ENCODE results near the gene LDB2.

Gene LDB2

DNA sequence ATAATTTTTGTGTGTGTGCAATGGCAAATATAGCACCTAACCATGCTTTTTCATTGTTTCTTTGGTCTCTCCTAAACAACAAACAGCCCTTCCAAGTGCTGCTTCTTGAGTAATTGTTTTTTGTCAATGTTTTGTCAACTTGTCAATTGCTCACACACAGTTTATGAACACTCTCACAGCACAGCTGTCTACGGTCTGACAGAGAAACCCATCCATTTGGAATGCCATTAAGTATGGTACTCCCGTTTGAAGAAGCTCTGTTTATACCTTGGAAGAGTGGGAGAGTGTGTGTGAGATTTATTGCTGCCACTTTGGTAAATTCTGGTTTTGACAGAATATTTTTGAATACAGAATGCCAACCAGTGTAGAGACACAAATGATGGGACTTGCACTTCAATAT, 254.6 kb downstream of the LDB2 start:
- Histone ChIP-seq H3K4me1 (ENCODE audit: insufficient read depth, low read length, severe bottlenecking) (no peaks in the 10 kb centered on the region), H3K27ac (ENCODE audit: low read depth, low read length, poor library complexity, severe bottlenecking) (no peak overlapping the region), H3K4me3 (ENCODE audit: low read depth, low read length, poor library complexity, severe bottlenecking) (no peak overlapping the region), H3K79me2 (ENCODE audit: insufficient read depth, low read length) (no peaks in the 10 kb centered on the region), H3K9me2 (ENCODE audit: low read depth, low read length) (no peaks in the 10 kb centered on the region), H3K27me3 (ENCODE audit: insufficient read depth, low read length) (no peaks in the 10 kb centered on the region), H3K9me3 (ENCODE audit: low read length) (no peaks in the 10 kb centered on the region), H4K20me1 (ENCODE audit: insufficient read depth, low read length) (no peaks in the 10 kb centered on the region), H3K36me3 (ENCODE audit: insufficient read depth, low read length) (no peaks in the 10 kb centered on the region), H3K9ac (ENCODE audit: low read length) (no peak overlapping the region), H3K4me2 (ENCODE audit: low read length) (no peak overlapping the region), H2AFZ (ENCODE audit: low read length) (no peak overlapping the region), H3F3A (ENCODE audit: insufficient read depth, low read length) (no peaks in the 10 kb centered on the region)
- no peak for TF ChIP-seq EZH2 (IDR thresholded peaks at IDR 0.05; ENCODE audit: borderline replicate concordance, low read length)
- TF ChIP-seq, protein P1, sequence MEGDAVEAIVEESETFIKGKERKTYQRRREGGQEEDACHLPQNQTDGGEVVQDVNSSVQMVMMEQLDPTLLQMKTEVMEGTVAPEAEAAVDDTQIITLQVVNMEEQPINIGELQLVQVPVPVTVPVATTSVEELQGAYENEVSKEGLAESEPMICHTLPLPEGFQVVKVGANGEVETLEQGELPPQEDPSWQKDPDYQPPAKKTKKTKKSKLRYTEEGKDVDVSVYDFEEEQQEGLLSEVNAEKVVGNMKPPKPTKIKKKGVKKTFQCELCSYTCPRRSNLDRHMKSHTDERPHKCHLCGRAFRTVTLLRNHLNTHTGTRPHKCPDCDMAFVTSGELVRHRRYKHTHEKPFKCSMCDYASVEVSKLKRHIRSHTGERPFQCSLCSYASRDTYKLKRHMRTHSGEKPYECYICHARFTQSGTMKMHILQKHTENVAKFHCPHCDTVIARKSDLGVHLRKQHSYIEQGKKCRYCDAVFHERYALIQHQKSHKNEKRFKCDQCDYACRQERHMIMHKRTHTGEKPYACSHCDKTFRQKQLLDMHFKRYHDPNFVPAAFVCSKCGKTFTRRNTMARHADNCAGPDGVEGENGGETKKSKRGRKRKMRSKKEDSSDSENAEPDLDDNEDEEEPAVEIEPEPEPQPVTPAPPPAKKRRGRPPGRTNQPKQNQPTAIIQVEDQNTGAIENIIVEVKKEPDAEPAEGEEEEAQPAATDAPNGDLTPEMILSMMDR (IDR thresholded peaks at IDR 0.05; ENCODE audit: low read length) = no peak

DNA sequence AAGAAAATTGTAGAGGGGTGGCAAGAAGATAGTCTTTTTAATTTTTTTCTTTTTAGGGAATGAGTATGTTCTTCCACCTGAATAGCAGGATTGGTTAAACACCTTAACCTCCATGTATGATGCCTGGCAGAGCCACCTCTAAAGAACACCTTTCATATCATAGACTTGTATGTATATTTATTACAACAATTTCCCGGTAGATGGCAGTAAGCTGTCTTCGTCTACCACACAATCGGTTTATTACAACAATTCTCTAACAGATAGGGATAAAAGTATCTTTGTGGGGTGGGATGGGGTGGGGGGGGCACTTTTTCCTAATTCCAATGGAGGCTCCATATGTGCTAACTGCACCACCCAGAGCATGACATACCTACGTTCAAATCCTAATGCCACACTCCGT, 255.5 kb downstream of the LDB2 start:
- no peaks in the 10 kb centered on the region for H3K4me1 ChIP-seq (ENCODE audit: insufficient read depth, low read length, severe bottlenecking)

DNA sequence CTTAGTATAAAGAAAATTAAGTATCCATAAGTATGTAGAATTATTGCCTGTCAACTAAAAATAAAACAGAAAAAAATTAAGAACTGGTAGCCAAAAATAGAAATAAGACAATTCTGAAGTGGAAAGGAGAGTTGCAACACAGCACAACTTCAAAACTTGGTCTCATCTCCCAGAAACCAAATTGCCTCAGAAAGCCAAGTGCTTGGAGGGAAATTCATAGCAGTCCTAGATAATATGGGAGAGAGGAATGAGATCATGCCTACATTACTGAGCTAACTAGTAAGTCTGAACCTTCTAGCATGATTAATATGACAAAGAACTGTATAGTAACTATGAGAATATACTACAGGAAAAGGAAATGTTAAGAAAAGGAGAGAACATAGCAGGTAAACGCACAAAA, 256.5 kb downstream of the LDB2 start:
- no peaks in the 10 kb centered on the region for H3K4me1 ChIP-seq (ENCODE audit: insufficient read depth, low read length, severe bottlenecking)
- no peaks in the 10 kb centered on the region for H3F3A ChIP-seq (ENCODE audit: insufficient read depth, low read length)
- H3K9me2 ChIP-seq (ENCODE audit: low read depth, low read length) = no peaks in the 10 kb centered on the region
- no peak for TF ChIP-seq EZH2 (IDR thresholded peaks at IDR 0.05; ENCODE audit: borderline replicate concordance, low read length)
- TF ChIP-seq, protein P1 (IDR thresholded peaks at IDR 0.05; ENCODE audit: low read length) = no peak
- H3K27ac ChIP-seq (ENCODE audit: low read depth, low read length, poor library complexity, severe bottlenecking) = no peak overlapping the region
- H3K4me2 ChIP-seq (ENCODE audit: low read length) = no peak overlapping the region
- no peaks in the 10 kb centered on the region for H3K9me3 ChIP-seq (ENCODE audit: low read length)
- no peaks in the 10 kb centered on the region for H4K20me1 ChIP-seq (ENCODE audit: insufficient read depth, low read length)
- H3K27me3 ChIP-seq (ENCODE audit: insufficient read depth, low read length) = no peaks in the 10 kb centered on the region
- H3K4me3 ChIP-seq (ENCODE audit: low read depth, low read length, poor library complexity, severe bottlenecking) = no peak overlapping the region
- H3K36me3 ChIP-seq (ENCODE audit: insufficient read depth, low read length) = no peaks in the 10 kb centered on the region
- H2AFZ ChIP-seq (ENCODE audit: low read length) = no peak overlapping the region
- H3K79me2 ChIP-seq (ENCODE audit: insufficient read depth, low read length) = no peaks in the 10 kb centered on the region
- H3K9ac ChIP-seq (ENCODE audit: low read length) = no peak overlapping the region

More for the DNA sequence above, 255.5 kb downstream of the LDB2 start:
- Histone ChIP-seq H3K27me3 (ENCODE audit: insufficient read depth, low read length) (no peaks in the 10 kb centered on the region), H3K9ac (ENCODE audit: low read length) (no peak overlapping the region), H3K36me3 (ENCODE audit: insufficient read depth, low read length) (no peaks in the 10 kb centered on the region), H2AFZ (ENCODE audit: low read length) (no peak overlapping the region), H3K4me3 (ENCODE audit: low read depth, low read length, poor library complexity, severe bottlenecking) (no peak overlapping the region), H3F3A (ENCODE audit: insufficient read depth, low read length) (no peaks in the 10 kb centered on the region), H3K9me3 (ENCODE audit: low read length) (no peaks in the 10 kb centered on the region), H3K79me2 (ENCODE audit: insufficient read depth, low read length) (no peaks in the 10 kb centered on the region), H4K20me1 (ENCODE audit: insufficient read depth, low read length) (no peaks in the 10 kb centered on the region), H3K27ac (ENCODE audit: low read depth, low read length, poor library complexity, severe bottlenecking) (no peak overlapping the region), H3K9me2 (ENCODE audit: low read depth, low read length) (no peaks in the 10 kb centered on the region), H3K4me2 (ENCODE audit: low read length) (no peak overlapping the region)
- TF ChIP-seq EZH2 (IDR thresholded peaks at IDR 0.05; ENCODE audit: borderline replicate concordance, low read length) = no peak
- TF ChIP-seq, protein P1 (IDR thresholded peaks at IDR 0.05; ENCODE audit: low read length) = 0 out of 2 replicates have a peak, but pooled peaks have one; percentile 11

Measured in OCI-LY1 (cell line).